Measurements from ENCODE around the gene ADGRF1.

Gene ADGRF1

DNA sequence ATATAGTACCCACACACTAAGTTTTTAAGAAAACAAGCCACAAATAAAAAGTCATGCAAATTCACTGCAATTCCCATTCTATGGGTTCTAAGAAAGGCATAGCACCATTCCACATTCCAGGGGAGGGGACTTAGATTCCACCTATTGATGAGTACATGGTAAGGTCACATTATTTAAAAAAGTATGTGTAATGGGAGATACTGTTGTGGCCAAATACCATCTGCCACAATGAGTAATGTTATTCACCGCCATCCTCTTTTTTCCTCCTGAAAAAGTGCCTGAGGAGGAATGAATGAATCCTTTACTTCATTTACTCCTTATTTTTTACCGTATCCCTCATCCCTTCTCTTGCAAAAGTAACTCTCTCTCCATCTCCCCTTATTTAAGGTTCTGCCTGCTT is 27.0 kb upstream of the ADGRF1 start:
- H3K27ac ChIP-seq: no peak overlapping the region
- TF ChIP-seq, protein P1, sequence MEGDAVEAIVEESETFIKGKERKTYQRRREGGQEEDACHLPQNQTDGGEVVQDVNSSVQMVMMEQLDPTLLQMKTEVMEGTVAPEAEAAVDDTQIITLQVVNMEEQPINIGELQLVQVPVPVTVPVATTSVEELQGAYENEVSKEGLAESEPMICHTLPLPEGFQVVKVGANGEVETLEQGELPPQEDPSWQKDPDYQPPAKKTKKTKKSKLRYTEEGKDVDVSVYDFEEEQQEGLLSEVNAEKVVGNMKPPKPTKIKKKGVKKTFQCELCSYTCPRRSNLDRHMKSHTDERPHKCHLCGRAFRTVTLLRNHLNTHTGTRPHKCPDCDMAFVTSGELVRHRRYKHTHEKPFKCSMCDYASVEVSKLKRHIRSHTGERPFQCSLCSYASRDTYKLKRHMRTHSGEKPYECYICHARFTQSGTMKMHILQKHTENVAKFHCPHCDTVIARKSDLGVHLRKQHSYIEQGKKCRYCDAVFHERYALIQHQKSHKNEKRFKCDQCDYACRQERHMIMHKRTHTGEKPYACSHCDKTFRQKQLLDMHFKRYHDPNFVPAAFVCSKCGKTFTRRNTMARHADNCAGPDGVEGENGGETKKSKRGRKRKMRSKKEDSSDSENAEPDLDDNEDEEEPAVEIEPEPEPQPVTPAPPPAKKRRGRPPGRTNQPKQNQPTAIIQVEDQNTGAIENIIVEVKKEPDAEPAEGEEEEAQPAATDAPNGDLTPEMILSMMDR (IDR thresholded peaks at IDR 0.05): no peak
- DNase-seq: no peak
- H3K4me1 ChIP-seq: no peaks in the 10 kb centered on the region
- no peak overlapping the region for H3K4me3 ChIP-seq
- no peaks in the 10 kb centered on the region for H3K9me3 ChIP-seq
- no peaks in the 10 kb centered on the region for H3K36me3 ChIP-seq
- intact Hi-C loops (cut with DNase I; ENCODE audit: low total_unique reads): no loop called here
- H3K27me3 ChIP-seq: no peaks in the 10 kb centered on the region

DNA sequence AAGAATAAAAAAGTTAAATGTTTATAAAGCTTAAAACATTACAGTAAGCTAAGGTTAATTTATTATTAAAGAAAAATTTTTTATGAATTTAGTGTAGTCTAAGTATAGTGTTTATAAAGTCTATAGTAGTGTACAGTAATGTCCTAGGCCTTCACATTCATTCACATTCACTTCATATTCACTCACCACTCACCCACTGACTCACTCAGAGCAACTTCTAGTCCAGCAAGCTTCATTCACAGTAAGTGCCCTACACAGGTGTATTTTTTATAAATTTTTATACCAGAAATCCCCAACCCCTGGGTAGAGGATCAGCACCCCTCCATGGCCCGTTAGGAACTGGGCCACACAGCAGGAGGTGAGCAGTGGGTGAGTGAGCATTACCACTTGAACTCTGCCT is 24.3 kb upstream of the ADGRF1 start:
- intact Hi-C loops (cut with DNase I; ENCODE audit: low total_unique reads): no loop called here
- peaks cover 0 to 4% (median 0%) of the 10 kb centered on the region in 3 donors for H3K9me3 ChIP-seq

DNA sequence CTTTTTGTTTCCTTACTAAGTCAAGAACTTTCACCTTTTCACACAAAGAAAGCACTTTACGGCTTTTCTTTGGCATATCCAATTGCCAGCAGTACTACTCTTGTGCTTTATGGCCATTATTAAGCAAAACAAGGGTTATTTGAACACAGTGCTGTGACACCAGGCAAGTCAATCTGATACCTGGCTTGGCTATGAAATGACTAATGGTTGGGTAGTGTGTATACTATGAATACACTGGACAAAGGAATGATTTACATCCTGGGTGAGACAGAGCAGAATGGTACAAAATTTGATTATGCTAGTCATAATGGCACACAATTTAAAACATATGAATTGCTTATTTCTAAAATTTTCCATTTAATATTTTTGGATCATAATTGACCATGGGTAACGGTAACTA is 22.1 kb upstream of the ADGRF1 start:
- DNase-seq: no peak
- intact Hi-C loops (cut with DNase I; ENCODE audit: low total_unique reads): no loop called here
- peaks cover 0 to 4% of the 10 kb centered on the region in 2 donors for H3K27me3 ChIP-seq
- peaks cover 0 to 4% (median 0%) of the 10 kb centered on the region in 3 donors for H3K9me3 ChIP-seq
- no peak overlapping the region for H3K4me3 ChIP-seq
- no peaks in the 10 kb centered on the region for H3K4me1 ChIP-seq
- H3K36me3 ChIP-seq: no peaks in the 10 kb centered on the region
- H3K27ac ChIP-seq: no peak overlapping the region
- TF ChIP-seq, protein P1 (IDR thresholded peaks at IDR 0.05): no peak

More for the DNA sequence above, 24.3 kb upstream of the ADGRF1 start:
- H3K27me3 ChIP-seq: no peaks in the 10 kb centered on the region
- TF ChIP-seq, protein P1 (IDR thresholded peaks at IDR 0.05): no peak
- H3K4me1 ChIP-seq: no peaks in the 10 kb centered on the region
- no peak overlapping the region for H3K27ac ChIP-seq
- no peak for DNase-seq
- H3K36me3 ChIP-seq: no peaks in the 10 kb centered on the region
- H3K4me3 ChIP-seq: no peak overlapping the region

DNA sequence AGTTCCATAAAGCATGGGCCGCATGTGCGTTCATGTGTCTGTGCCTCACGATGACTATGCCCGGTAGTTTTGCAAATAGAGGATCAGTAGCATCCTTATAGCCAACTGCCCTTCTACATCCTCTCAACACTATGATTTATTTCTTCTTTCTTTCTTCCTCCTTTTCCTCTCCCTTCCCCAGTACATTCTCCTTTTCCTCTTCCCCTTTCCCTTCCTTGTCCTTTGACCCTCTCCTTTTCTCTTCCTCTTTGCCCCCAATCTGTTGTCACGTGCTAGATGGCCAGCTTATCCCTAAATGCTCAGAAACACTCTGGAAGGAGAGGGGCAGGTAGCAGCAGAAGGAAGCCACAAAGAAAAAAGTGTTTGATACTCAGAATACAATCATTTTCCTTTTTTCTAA is 20.2 kb upstream of the ADGRF1 start:
- H3K36me3 ChIP-seq: no peaks in the 10 kb centered on the region
- TF ChIP-seq, protein P1 (IDR thresholded peaks at IDR 0.05): no peak
- H3K4me3 ChIP-seq: no peak overlapping the region
- intact Hi-C loops (cut with DNase I; ENCODE audit: low total_unique reads): no loop called here
- H3K27me3 ChIP-seq: peaks cover 0 to 4% of the 10 kb centered on the region in 2 donors
- peaks cover 0 to 4% (median 0%) of the 10 kb centered on the region in 3 donors for H3K9me3 ChIP-seq
- DNase-seq: no peak
- H3K4me1 ChIP-seq: no peaks in the 10 kb centered on the region
- H3K27ac ChIP-seq: no peak overlapping the region

DNA sequence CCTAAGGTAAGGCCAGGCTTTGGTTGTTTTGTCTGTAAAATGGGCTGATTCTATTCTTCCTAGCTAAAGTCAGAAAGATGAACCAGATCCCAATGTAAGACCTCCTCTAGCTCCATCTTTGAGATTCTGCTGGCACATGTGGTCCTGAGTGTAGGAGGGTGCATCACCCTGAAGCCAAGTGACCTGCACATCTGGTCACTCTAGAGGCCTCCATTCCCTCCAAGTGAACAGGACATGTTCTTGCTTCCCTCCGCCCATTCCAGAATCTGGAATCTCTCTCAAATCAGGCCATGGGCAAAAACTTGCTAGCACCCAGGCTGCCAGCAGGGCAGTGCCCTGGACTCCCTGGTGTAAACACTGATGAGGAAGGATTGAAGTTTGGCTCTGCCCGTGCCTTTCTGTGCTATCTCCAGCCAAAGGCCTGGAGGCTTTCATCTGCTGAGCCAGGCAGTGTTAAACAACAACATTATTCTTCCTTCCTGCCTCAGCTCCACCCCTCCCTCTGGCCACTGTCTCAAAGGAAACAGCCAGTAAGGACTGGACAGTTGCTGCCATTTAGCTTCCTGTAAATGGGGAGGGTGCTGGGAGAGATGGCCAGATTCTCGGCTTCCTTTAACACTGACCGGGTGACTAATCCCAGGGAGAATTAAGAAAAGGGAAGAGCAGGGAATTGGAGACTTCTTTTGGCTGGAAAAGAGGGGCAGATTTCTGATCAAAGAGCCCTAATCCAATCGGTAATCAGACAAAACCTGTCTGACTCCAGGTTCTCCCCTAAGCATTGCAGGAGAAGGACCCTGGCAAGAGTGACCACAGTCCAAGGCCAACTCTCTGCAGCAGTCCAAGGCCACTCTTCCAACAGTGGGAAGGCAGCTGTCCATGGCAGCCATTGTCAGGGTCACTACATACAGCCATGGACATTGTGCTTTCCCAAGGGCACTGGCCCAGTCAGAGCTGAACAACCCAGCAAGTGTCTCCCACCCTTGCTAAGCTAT is 19.5 kb upstream of the ADGRF1 start:
- no peak overlapping the region for H3K27ac ChIP-seq
- H3K36me3 ChIP-seq: no peaks in the 10 kb centered on the region
- intact Hi-C loops (cut with DNase I; ENCODE audit: low total_unique reads): no loop called here
- TF ChIP-seq, protein P1 (IDR thresholded peaks at IDR 0.05): no peak
- no peaks in the 10 kb centered on the region for H3K4me1 ChIP-seq
- H3K9me3 ChIP-seq: peaks cover 0 to 4% (median 0%) of the 10 kb centered on the region in 3 donors
- no peak for DNase-seq
- no peak overlapping the region for H3K4me3 ChIP-seq
- H3K27me3 ChIP-seq: peaks cover 0 to 4% of the 10 kb centered on the region in 2 donors

Measured in tibial artery (tissue), 4 donors.